HG03196 (cell line): Measurements from ENCODE around the gene MRAP.
"Not testable (repeated sequence)": the region's sequence is repeated elsewhere in the genome, so short reads cannot be mapped to it uniquely, and the experiment has no call there.

Source experiments
- ATAC-seq: cut with Tn5 transposase; IDR thresholded peaks from one replicate; pipeline ENCODE4 v1.9.1; 2021; ENCODE audit not compliant: unreplicated experiment

Gene MRAP

GRCh38 chr21:32298658-32299081, at the start of gene MRAP:
MRAP (plus strand) TSS chr21:32298855; CDS start chr21:32298972, 117 bp downstream.
- no peak for ATAC-seq

DNA sequence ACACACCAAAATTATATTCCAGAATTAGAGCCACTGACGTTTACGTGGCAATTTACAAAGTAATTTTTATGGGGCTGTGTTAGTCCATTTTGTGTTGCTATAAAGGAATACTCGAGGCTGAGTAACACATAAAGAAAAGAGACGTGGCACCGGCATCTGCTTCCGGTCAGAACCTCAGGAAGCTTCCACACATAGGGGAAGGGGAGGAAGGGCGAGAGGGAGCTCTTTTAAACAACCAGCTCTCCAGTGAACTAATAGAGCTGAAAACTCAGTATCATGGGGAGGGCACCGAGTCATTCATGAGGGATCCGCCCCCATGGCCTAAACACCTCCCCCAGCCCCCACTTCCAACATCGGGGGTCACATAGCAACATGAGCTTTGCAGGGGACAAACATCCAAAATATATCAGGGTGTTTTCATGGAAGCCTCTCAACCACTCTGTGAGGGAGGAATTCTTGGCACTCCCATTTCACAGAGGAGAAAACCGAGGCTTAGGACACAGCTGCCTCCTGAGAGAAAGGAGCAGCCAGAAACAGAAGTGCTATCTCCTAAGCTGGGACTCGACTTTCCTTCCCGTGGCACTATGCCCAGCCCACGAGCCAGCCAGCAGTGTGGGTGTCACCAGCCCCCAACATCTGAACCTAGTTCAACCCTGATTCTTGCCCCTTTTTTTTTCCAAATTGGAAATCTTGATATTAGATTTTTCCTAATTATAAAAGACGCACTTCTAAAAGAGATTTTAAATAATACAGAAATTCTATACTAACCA, 49.0 kb upstream of the MRAP start:
- no peak for ATAC-seq

GRCh38 chr21:32252136-32252535, 46.5 kb upstream of the MRAP start:
- ATAC-seq, result no peak

- ATAC-seq, result no peak
Observed at GRCh38 chr21:32253215-32253641, 45.4 kb upstream of the MRAP start.

GRCh38 chr21:32256251-32256650, 42.4 kb upstream of the MRAP start:
- no peak for ATAC-seq

DNA sequence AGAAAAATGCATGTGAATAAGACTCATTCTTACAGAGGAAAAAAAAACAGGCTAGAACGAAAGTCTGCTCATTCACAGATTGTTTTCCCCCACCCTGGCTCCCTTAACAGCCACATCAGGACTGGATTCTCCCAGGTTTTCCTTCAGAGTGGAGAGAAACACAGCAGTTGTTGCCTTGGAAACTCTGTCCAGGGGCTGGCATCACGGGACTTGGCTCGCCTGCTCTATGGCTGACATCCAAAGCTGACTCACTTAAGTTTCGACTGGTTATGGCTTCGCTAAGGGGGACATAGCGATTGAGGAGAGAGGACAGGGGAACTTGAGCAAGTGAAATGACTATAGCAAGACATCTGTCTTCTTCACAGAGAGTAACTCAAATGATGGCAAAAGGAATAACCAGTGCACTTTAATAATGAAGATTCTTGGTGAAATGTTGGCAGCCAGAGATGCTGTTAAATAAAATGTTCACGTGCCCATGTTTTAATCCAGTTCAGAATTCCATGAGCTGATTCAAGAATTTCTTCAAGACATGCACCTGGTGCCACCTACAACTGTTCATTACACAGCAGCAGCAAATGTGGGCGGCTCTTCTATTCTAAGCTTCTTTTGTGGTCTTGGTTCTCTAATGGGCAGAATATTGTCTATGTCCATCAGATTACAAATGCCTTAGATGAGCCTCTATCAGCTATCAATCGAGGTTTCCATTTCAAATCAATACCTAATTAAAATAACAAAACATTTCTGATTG, 41.6 kb upstream of the MRAP start:
- ATAC-seq, result no peak

DNA sequence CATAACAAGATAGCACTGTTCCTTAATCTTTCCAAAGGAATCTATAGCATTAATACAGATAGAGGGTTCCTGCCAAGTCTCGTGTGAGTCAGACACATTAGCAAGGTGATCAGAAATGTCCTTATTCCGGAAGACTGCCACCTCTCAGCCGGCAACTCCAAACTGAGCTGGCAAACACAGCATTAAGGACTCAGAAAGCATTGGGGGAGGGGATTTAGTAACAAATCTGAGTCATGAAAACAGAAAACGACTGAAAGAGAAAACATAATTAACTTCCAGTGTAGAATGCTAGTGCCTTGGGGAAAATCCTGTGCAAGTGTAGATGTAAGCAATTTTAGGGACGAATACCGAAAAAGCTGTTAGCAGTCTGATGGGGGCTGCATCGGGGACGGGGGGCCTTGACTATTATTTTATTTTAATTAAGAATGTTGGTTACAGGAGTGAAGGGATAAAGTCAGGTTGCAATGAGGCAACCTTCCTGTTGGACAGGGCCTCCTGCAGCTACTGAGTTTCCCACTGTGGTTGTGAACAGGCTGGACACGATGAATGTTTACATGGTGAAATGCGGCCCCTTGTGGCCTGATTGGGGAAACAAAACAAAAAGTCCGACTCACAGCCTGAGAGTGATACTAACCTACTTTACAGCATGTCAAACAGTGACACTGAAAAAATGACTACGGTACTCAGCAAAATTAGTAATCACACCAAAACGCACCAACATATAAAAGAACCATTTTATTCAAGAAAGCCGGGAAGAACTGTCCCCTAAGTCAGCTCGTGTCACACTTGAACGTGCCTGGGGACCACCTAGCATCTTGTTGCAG, 40.5 kb upstream of the MRAP start:
- no peak for ATAC-seq

DNA sequence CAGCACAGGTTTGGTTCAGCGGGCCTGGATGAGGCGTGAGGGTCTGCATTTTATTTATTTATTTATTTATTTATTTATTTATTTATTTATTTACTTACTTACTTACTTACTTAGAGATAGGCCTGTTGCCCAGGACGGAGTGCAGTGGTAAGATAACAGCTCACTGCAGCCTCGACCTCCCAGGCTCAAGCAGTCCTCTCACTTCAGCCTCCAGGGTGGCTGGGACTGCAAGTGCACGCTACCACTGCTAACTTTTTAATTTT, 39.9 kb upstream of the MRAP start:
- ATAC-seq, result not testable (repeated sequence)

GRCh38 chr21:32260130-32260529, 38.5 kb upstream of the MRAP start:
- ATAC-seq, result no peak

DNA sequence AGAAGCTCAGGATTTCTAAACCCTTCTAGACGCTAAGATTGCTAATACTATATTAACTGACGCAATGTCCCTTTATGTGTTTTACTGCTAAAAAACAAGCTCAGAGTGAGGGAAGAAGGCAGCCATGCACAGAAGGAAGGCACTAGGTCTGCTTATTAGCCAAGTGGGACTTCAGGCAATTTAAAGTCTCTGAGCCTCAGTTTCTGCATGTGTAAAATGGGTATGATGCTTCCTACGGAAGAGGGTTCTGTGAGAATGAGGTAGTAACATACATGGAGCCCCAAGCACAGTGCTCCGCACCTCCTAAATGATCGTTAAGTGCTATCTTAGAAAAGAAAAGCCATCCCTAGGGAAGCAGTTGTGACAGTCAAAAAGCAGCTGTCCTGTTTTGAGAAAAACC, 36.7 kb upstream of the MRAP start:
- no peak for ATAC-seq

GRCh38 chr21:32265321-32265720, 33.3 kb upstream of the MRAP start:
- not testable (repeated sequence) for ATAC-seq

DNA sequence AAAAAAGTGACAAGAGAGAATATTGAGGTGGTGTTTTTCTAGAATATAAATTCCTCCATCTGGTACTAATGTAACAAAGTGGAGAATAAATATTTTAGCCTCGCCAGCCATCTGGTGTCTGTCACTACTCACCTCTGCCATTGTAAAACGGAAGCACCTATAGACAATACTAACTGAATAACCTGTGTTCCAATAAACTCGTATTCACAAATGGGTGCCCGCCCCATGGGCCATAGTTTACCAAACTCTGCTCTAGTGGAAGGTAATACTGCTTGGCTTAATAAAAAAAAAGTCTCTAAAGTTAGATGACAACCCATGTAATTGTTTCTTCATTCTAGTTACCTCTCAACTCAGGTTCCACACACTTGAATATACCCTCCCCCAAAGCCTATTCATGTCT, 27.9 kb upstream of the MRAP start:
- ATAC-seq, result no peak

DNA sequence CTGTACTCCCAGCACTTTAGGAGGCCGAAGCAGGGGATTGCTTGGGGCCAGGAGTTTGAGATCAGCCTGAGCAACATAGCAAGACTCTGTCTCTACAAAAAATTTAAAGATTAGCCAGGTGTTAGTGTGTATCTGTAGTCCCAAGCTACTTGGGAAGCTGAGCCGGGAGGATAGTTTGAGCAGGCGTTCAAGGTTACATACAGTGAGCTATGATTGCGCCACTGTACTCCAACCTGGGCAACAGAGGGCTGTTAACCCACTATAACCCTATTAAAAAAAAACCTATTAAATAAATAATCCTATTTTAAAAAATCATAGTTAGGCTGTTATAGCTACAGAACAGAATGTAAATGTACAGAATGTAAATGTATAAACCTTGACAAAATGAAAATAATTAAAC, 22.0 kb upstream of the MRAP start:
- ATAC-seq, result no peak

DNA sequence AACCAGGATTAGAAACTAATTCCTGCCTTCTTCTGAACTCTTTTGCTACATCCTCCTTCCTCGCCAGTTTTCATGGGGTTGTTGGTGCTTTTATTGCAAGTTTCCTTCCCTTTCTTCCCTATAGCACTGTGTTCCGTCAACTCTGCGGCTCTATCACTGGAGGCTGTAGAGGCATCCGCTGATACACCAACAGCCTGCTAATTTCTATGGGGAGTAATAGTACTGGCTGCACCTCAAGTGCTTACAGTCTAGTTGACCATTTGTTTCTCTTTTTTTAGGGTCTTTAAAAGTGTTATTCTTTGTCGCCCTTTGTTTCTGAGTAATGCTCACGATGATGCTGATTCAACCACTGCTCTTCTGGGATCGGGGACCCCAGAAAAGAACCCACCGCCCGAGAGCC, 20.6 kb upstream of the MRAP start:
- peak; percentile 24 for ATAC-seq

- ATAC-seq, result peak; percentile 91
Observed at GRCh38 chr21:32278518-32279376, 19.9 kb upstream of the MRAP start, which contains the start of gene MIS18A. MIS18A (minus strand) TSS chr21:32279049; CDS start chr21:32279014, 35 bp downstream.

DNA sequence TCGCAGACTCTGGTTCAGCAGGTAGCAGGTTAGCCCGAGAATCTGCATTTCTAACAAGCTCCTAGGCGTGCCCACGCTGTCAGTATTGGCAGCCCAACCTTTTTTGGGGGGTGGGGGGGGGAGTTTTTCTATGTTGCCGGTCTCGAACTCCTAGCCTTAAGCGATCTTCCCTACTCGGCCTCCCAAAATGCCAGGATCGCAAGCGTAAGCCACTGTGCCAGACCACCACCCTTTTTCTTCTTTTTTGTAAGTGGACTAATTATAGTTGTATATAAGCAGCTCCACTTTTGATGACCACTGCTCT, 19.3 kb upstream of the MRAP start:
- ATAC-seq, result no peak

DNA sequence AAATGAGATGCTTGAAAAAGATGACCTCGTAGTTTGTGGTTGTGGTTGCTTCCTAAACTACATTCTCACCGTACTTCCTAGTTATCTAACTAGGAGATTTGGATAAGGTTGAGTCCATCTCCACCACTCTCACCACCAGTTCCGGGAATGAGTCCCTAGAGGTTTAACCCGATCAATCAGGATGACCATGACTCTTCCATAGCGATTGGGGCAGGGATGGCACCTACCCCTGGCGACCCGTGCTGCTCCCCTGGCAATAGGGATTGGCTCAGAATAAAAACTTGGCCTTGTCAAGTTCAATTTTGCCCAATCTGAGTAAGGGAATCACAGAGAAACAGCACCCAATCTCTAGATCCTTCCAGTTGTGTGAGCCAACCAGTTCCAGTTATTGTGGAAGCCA, 17.1 kb upstream of the MRAP start:
- no peak for ATAC-seq

DNA sequence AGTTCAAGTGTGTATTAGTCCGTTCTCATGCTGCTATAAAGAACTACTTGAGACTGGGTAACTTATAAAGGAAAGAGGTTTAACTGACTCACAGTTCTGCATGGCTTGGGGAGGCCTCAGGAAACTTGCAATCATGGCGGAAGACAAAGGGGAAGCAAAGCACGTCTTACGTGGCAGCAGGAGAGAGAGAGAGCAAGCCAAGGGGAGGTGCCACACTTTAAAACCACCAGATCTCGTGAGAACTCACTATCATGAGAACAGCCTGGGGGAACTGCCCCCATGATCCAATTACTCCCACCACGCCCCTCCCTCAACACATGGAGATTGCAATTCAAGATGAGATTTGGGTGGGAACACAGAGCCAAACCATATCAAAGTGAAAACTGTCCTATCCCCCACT, 15.7 kb upstream of the MRAP start:
- no peak for ATAC-seq

GRCh38 chr21:32285476-32285875, 13.2 kb upstream of the MRAP start:
- no peak for ATAC-seq

- no peak for ATAC-seq
Observed at GRCh38 chr21:32297449-32297848, 1.2 kb upstream of the MRAP start.

DNA sequence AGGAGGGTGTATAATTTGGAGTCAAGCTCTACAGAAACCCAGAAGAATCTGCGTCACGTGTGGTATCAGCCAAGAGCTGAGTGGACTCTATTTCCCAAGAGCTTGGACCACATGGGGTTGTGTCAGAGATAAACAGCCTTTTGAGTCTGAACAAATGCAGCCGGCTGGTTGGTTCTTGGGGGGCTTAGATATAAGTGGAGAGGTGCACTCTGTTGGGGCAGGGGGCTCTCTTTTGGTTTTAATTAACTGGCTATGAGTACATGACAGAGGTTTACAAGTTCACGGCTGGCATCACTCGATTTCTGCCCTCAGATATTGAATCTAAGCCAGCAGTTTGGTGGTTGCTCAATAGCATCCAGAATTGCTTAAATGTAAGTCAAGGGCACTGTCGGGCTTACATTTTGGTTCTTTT, 501 bp upstream of the MRAP start:
- ATAC-seq, result no peak
